Upper lobe of right lung (tissue), 1 donor: Measurements from ENCODE around the gene FAM72B. TPM values are rescaled to one million over a fixed set of nuclear protein-coding genes. Genes with fewer than 3 reads are reported as not detected.
"Not testable (repeated sequence)": the region's sequence is repeated elsewhere in the genome, so short reads cannot be mapped to it uniquely, and the experiment has no call there.

Experiments
- ATAC-seq: fragments of 200-7000 bp; cut with Tn5 transposase; one replicate; pipeline ENCODE4 v1.9.1; 2020; ENCODE audit warnings: mild to moderate bottlenecking, moderate library complexity
- DNase-seq: peaks from one replicate; pipeline ENCODE4 v3.0.0-alpha.2; 2020
- H3K27ac ChIP-seq: fragments of 200-600 bp; one replicate; pipeline ENCODE4 v1.8.0; 2022
- H3K27me3 ChIP-seq: fragments of 200-600 bp; one replicate; pipeline ENCODE4 v1.8.0; 2022; ENCODE audit warnings: mild to moderate bottlenecking
- H3K36me3 ChIP-seq: fragments of 200-600 bp; one replicate; pipeline ENCODE4 v1.8.0; 2022
- H3K4me1 ChIP-seq: fragments of 200-600 bp; one replicate; pipeline ENCODE4 v1.8.0; 2022
- H3K4me3 ChIP-seq: fragments of 200-600 bp; one replicate; pipeline ENCODE4 v1.8.0; 2022; ENCODE audit warnings: mild to moderate bottlenecking
- H3K9me3 ChIP-seq: fragments of 200-600 bp; one replicate; pipeline ENCODE4 v1.8.0; 2022
- intact Hi-C: fragments of 100-400 bp; cut with DNase I; formaldehyde crosslinking; loops from one replicate; pipeline ENCODE4 v1.11.0; 2022
- total RNA-seq: library from RNA; stranded (reverse); fragmentation: NEBNext Ultra II Directional; extraction: Animal tissue kit (Norgen Biotek cat#: 25700); gene quantifications from one replicate; pipeline ENCODE4 v1.2.1, GENCODE V29; 2021
- donor health status: DM: no; HTN: yes; CAD: no; lungs with severe emphysema.

FAM72B gene
- total RNA-seq, 1 donor from 2014 or later = 0.55 TPM

DNA sequence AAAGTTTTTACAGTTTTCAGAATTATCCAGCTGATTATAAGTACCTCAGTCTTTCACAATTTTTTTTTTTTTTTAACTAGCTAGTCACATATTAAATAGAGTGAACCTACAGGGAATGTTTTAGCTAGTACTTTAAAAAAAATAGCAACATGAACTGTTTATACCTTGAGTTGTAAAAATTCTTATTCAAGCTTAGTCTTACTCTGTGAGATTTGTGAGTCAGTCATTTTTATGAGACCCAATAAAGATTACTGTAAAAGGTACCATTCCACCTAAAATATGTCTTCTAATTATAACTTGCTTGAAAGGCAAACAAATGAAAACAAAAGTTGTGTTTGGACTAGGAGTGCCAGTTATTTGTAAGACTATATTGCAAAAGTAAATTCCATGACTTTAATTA, 5.9 kb downstream of the FAM72B start:
- DNase-seq, ATAC-seq, H3K27me3 ChIP-seq, intact Hi-C loops, H3K4me3 ChIP-seq, H3K27ac ChIP-seq, H3K36me3 ChIP-seq, H3K4me1 ChIP-seq, H3K9me3 ChIP-seq: not testable (repeated sequence)

DNA sequence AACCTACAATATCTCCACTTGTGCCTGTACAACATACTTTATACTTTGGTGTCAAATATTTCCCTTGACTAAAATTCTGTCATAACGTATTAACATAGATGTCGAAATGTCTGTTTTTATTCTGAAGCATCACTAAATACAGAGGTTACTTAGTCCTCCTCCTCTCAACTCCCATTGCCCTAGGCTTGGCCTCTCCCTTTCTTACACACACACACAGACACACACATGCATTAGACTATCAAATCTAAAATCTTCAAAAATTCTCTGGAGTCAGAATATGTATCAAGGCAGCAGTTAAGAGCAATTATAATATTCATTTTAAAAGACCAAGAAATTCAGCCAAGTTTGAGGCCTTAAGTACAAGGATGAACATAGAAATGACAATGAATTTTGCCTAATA, 7.5 kb downstream of the FAM72B start:
- H3K27ac ChIP-seq, H3K4me3 ChIP-seq, H3K4me1 ChIP-seq, ATAC-seq, H3K9me3 ChIP-seq, H3K27me3 ChIP-seq, H3K36me3 ChIP-seq, DNase-seq, intact Hi-C loops: not testable (repeated sequence)

DNA sequence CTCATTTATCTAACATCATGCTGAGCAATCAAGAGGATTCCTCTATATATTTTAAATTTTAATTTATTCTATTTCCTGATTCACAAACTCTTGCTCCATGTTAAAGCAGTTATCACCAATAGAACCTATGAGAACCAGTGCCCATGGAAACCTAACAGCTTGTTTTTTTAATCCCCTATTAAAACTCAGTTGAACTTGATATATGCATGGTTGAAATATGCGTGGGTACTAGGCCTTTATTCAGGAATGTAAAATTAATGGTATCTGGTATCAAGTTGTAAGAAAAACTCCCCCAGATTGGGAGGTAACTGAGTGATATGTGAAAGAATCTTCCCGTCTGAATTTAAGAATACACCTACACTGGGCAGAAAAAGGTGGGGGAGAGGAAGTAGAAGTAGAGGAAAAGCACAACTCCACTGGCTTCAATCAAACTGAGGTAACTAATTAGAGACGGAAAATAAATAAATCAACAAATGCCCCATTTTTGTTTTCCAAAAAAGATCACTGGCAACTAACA, 15.9 kb downstream of the FAM72B start:
- H3K27ac ChIP-seq, H3K4me3 ChIP-seq, H3K9me3 ChIP-seq, ATAC-seq, H3K27me3 ChIP-seq, DNase-seq, H3K36me3 ChIP-seq, H3K4me1 ChIP-seq, intact Hi-C loops: not testable (repeated sequence)

DNA sequence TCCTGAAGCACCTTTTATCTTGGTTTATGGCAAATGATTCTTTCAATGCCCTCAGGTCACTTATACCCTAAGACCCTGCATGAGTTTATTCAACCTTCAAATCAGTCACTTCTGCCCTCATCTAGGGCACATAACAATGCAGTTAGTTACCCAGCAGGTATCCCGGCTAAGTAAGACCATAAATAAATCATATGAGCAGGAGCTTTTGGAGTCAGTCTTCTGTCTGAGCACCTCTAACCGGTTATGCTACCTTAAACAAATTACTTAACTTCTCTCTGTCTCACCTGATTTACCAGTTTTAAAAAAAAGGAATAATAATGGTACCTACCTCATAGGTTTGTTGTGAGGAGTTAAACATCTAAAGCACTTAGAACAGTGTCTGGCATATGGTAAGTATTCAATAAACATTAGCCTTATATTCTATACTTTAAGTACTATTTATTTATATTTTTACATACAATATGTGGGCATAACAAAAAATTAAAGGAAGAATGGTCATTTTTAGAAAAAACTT, 16.9 kb downstream of the FAM72B start:
- intact Hi-C loops = not testable (repeated sequence)

DNA sequence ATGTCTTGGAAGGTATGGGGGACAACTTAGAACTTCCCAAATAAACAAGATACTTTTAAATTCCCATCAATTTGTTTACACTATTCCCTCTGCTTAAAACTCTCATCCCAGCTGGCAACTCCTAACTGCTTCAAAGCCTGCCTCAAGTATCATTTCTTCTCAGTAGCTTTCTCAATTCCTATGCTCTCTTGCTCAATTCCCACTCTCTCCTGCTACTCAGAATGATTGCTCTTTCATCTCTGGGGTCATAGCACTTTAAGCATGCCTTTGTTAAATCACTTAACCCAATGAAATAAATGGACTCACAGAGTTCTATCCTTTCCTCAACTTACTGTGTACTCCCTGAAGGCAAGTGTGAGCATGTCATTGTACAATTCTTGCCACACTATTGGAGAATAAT, 18.8 kb downstream of the FAM72B start:
- H3K36me3 ChIP-seq, intact Hi-C loops, H3K27me3 ChIP-seq, H3K9me3 ChIP-seq, H3K27ac ChIP-seq, H3K4me1 ChIP-seq, DNase-seq, H3K4me3 ChIP-seq, ATAC-seq: not testable (repeated sequence)

More for the DNA sequence above, 16.9 kb downstream of the FAM72B start:
- DNase-seq, H3K9me3 ChIP-seq, H3K4me1 ChIP-seq, H3K27ac ChIP-seq, ATAC-seq, H3K36me3 ChIP-seq, H3K27me3 ChIP-seq, H3K4me3 ChIP-seq: not testable (repeated sequence)

DNA sequence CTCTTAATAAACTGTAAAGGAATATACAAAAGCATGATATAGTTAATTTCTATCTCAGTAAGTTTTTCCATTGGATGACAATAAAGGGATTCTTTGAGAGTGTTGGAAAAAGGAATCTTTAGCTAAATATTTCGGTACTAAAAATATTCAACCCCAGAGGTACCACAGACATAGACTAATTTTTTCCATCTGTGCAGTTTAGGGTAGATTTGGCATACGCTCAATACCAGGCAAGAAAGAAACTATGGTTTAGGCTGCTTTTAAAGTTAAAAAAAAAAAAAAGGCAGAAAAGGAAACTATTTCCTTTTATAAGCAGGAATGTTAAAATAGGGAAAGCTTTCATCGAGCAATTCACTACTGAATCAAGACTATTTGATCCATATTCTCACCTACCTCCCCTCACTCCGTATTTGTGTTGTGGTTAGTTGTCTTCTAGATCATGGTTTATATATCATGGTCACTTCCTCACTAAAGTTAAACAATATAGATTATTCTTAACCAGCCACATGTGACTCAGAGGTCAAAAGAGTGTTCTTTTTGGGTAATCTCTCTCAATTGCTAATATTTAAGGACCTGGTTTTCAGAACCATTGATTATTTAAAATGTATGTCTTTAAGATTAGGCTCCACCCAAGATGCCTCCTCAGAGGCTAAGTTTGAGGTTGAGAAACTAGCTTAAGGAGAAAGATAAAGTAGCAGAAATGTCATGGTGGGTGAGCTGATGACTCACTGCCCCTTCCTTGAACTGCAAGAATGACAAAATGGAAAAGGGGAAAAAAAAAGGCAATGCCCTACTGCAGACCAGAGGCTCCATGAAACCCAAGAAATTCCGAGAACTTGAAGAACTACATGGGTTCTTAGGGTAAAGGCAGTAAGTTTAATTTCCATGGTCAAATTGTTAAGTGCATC, 20.0 kb downstream of the FAM72B start:
- intact Hi-C loops, H3K36me3 ChIP-seq, DNase-seq, H3K4me3 ChIP-seq, H3K4me1 ChIP-seq, H3K9me3 ChIP-seq, H3K27ac ChIP-seq, H3K27me3 ChIP-seq: not testable (repeated sequence)
- peak; percentile 67 for ATAC-seq

DNA sequence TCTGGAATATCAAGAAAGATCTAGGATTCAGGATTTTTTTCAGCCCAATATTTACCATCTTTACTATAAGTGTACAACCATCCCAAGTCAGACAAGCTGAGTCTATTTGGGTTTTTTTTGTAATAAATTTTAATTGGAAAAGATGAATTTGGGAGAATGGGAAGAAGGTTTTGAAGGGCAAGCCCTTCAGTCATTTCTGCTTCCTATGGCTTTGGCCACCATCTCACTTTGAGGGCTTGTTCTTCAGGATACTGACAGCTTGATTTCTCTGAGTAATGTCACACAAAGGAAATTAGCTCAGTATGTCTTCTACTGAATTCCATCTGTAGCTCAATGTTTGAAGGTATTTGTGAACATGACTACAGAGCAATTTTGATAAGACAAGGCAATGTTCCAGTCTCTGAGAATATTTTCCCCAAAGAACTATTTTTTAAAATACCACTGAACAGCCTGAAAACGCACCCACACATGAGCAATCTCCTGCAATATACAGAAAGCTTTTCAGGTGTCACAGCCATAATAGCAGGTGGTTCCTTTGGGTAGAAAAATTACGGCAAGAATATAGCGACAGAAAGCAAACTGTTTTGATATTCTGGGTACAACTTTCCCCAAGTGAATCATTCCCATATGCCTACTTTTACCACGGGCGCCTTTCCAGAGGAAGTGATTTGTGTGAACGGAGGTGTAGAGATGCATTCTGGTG, 22.8 kb downstream of the FAM72B start:
- H3K4me3 ChIP-seq, intact Hi-C loops, H3K36me3 ChIP-seq, DNase-seq, H3K9me3 ChIP-seq, H3K27ac ChIP-seq, H3K27me3 ChIP-seq, H3K4me1 ChIP-seq, ATAC-seq: not testable (repeated sequence)

DNA sequence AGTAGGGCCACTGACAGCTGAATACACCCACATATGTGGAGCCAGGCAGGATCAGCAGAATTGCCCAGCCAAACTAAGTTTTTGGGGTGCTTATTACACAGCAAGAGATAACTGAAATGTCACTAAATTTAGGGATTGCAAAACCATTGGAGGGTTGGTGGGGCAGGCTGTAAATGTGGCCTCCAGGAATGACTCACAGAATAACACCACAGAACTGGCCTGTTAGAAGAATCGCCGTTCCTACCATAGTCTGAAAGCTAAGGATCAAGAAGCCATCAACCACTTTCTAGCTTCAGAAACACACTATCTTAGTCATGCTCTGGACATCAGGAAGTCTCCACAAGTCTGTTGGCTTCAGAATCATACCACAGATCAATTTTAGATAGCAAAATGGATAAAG, 24.0 kb downstream of the FAM72B start:
- H3K27ac ChIP-seq, ATAC-seq, DNase-seq, intact Hi-C loops, H3K27me3 ChIP-seq, H3K9me3 ChIP-seq, H3K36me3 ChIP-seq, H3K4me3 ChIP-seq, H3K4me1 ChIP-seq: not testable (repeated sequence)

DNA sequence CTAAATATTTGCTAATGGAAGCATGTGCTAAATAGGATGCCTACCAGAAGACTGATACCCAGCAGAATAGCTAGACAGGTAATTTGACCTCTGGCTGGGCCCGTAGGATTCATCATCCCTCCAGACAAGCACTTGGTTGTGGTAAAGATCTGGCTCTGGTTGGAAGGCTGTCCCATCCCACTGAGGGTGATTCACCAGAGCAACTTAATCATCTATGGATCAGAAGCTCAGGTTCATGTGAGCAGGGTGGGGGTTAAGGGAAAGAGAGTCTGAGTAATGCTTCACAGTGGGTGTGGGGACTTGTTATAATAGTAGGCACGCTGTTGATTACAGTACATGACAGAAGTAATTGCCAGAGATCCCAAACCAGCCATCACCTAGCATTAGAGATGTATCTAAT, 26.5 kb downstream of the FAM72B start:
- ATAC-seq = peak; percentile 14

DNA sequence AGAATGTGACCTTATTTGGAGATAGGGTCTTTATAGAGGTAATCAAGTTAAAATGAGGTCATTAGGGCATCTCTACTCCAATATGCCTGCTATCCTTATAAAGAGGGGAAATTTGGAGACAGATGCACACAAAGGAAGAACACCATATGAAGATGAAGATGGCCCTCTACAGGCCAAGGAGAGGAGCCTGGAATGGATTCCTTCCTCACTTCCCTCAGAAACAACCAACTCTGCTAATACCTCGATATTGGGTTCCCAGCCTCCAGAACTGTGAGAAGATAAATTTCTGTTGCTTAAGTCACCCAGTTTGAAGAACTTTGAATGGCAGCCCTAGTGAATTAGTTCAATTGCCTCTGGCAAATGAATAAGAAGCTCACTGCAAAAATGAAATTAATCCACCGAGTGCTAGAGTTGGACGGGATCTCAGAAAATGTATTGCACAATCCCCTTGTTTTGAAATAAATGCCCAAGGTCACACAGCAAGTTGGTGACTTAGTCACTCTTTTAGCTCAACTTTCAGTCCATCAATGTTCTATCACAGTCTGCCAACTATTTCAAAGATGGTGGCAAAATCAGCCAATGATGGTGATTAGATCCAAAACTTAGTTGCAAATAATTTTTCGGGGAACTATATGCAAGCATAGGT, 27.1 kb downstream of the FAM72B start:
- DNase-seq, H3K27ac ChIP-seq, intact Hi-C loops, H3K27me3 ChIP-seq, H3K4me3 ChIP-seq, H3K4me1 ChIP-seq, H3K36me3 ChIP-seq, H3K9me3 ChIP-seq: not testable (repeated sequence)
- peak; percentile 78 for ATAC-seq

More for the DNA sequence above, 26.5 kb downstream of the FAM72B start:
- H3K27ac ChIP-seq, H3K4me3 ChIP-seq, H3K9me3 ChIP-seq, H3K27me3 ChIP-seq, DNase-seq, intact Hi-C loops, H3K4me1 ChIP-seq, H3K36me3 ChIP-seq: not testable (repeated sequence)
